ENCODE results near the gene CIZ1. TPM values are rescaled to one million over a fixed set of nuclear protein-coding genes. Genes with fewer than 3 reads are reported as not detected.

CIZ1 gene
- total RNA-seq, 1 donor from 2014 or later = 69.3 TPM

GRCh38 chr9:128168731-128169308 lies 22.6 kb downstream of the CIZ1 start:
- ATAC-seq (no peak), DNase-seq (ENCODE audit: missing footprints) (no peak)
- intact Hi-C loops (cut with DNase I) = no loop called here

DNA sequence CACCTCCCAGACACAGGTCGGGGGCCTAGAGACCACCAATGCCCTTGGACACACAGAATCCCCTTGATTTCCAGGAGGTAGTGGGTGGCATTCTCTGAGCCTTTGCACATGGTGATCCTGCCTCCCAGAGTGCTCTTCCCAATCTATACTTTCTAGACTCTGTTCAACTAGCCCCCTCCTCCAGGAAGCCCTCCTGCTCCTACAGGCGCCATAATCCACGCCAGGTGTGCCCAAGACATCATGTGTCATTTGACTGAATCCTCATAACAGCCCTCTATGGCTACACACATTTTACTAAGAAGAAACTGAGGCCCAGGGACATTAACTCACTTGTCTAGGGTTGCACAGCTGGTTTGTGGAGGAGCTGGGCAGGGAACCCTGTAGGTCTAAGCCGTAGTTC lies 24.2 kb downstream of the CIZ1 start:
- ATAC-seq (no peak), DNase-seq (ENCODE audit: missing footprints) (peak; percentile 25)
- intact Hi-C loops (cut with DNase I) = no loop called here

DNA sequence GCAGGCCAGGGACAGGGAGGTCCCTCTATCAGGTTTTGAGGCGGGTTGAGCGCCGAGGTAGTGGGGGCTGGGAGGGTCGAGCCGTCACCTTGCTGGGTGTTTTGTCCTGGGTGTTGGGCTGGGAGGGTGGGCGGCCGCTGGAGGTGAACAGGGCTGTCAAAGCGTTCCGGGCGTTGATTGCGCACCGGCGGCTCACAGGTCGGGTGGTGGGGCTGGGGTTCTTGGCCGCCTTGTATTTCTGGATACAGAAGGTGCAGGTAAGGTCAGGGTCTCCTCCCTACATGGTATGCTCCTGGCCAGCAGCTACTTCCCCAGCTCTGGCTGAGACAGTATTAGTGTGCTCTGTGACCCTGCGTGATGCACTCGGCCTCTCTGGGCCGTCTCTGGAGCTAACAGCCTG lies 25.2 kb downstream of the CIZ1 start:
- ATAC-seq (no peak), DNase-seq (ENCODE audit: missing footprints) (peak; percentile 22)
- intact Hi-C loops (cut with DNase I) = no loop called here

- DNase-seq (ENCODE audit: missing footprints) (peak; percentile 32), ATAC-seq (no peak)
- intact Hi-C loops (cut with DNase I) = no loop called here
These were observed 27.0 kb downstream of the CIZ1 start for GRCh38 chr9:128164307-128164885.

- no peak for ATAC-seq
- intact Hi-C loops (cut with DNase I) = no loop called here
- DNase-seq (ENCODE audit: missing footprints) = peak; percentile 56
These were observed 27.7 kb downstream of the CIZ1 start for GRCh38 chr9:128163523-128164306.

DNA sequence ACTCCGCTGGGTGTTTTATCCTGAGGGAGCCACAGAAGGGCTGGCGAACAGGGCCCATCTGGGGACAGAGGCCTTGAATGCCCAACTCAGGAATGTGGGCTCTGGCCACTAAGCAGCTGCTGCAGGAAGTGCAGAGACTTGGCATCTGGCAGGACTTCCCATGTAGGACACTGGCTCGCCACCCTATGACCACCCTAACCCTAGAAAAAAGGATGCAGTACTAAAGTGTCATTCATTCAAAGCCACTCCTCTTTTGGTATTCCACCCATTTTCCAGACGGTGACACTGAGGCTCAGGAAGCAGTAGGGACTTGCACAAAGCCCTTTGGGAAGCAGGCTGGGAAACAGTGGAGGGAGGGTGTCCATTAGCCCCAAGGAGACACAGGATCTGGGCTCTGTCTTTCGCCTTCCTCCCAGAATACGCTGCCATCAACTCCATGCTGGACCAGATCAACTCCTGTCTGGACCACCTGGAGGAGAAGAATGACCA lies 28.3 kb downstream of the CIZ1 start:
- DNase-seq (ENCODE audit: missing footprints) (no peak), ATAC-seq (no peak)
- intact Hi-C loops (cut with DNase I) = no loop called here

- peak; percentile 76 for DNase-seq (ENCODE audit: missing footprints)
- peak; percentile 15 for ATAC-seq
- intact Hi-C loops (cut with DNase I) = no loop called here
These were observed 29.0 kb downstream of the CIZ1 start for GRCh38 chr9:128162215-128163026.

- intact Hi-C loops (cut with DNase I) = loop anchor here (2.0 kb wide), 1 partner anchor 35 kb away; the partner anchor contains the start of gene PTGES2
These were observed 30.0 kb downstream of the CIZ1 start for GRCh38 chr9:128161215-128161902.

DNA sequence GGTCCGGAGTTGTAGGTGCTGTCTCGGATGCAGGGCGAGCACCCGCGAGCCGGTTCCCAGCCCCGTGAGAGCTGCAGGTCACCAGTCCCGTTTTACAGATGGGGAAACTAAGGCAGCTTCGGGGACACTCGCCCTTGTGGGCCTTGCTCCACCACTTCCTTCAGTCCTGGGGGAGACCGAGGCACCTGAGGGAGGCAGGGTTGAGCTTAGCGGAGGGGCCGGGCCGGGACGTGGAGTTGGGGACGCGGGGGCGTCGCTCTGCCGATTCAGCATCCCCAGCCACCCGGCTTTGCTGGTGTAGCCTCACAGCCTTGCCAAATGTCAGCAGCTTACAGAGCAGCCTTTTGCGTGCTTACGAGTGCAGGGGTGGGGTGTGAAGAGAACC lies 30.8 kb downstream of the CIZ1 start:
- intact Hi-C loops (cut with DNase I) = loop anchor here (2.0 kb wide), 1 partner anchor 34 kb away; the partner anchor contains the start of gene PTGES2
- DNase-seq (ENCODE audit: missing footprints) (no peak), ATAC-seq (peak; percentile 5)

More at GRCh38 chr9:128161215-128161902, 30.0 kb downstream of the CIZ1 start:
- ATAC-seq (no peak), DNase-seq (ENCODE audit: missing footprints) (peak; percentile 15)

DNA sequence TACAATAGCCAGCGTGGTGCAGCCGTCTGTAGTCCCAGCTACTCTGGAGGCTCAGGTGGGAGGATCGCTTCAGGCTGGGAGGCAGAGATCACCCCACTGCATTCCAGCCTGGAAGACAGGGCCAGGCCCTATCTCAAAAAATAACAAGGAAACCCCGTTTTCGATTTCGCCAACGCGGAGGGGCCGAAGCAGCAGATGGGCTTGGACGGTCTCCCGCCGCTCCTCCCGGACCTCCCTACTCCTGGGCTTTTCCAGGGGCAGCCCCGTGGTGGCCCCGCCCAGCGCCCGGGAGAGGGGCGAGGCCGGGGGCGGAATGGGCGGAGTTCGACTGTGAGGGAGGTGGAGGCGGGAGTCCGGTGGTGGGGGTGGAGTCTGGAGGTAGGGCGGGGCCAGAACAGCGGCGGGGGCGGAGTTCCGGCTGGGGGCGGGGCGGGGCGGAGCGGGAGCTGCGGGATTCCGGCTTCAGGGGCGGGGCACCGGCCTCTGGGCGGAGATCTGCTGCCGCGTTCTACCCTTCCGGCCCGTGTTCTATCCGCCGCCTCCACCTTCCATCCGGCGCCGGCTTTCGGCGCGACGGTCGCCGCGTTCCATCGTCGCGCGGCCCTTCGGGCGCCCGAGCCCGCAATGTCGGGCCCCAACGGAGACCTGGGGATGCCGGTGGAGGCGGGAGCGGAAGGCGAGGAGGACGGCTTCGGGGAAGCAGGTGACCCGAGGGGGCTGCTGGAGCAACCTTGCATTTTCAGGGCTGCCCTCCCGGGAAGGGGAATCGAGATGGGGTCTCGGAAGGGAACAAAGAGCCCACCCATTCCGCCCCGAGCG lies 31.4 kb downstream of the CIZ1 start, which contains the start of gene BBLN:
Gene BBLN (plus strand): TSS at position 482 of the 819 bp plus-strand sequence. CDS start 143 bp downstream, at position 625.
- ATAC-seq (peak; percentile 96), DNase-seq (ENCODE audit: missing footprints) (peak; percentile 97)
- intact Hi-C loops (cut with DNase I) = loop anchor here (2.0 kb wide), 1 partner anchor 33 kb away; the partner anchor contains the start of gene PTGES2

DNA sequence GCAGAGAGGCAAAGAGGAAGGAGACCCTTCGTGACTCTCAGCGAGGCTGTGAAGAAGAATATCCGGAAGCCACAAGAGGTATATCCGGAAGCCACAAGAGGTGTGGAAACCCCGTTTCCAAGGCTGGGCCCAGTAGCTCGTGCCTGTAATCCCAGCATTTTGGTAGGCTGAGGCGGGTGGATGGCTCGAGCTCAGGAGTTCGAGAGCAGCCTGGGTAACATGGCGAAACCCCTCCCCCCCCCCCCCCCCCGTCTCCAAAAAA lies 31.9 kb downstream of the CIZ1 start:
- peak; percentile 0 for ATAC-seq
- intact Hi-C loops (cut with DNase I) = no loop called here

GRCh38 chr9:128155736-128156500 lies 35.5 kb downstream of the CIZ1 start:
- ATAC-seq (no peak), DNase-seq (ENCODE audit: missing footprints) (peak; percentile 42)
- intact Hi-C loops (cut with DNase I) = no loop called here

More for the DNA sequence above, 31.9 kb downstream of the CIZ1 start:
- no peak for DNase-seq (ENCODE audit: missing footprints)

- ATAC-seq (no peak), DNase-seq (ENCODE audit: missing footprints) (peak; percentile 32)
- intact Hi-C loops (cut with DNase I) = no loop called here
These were observed 37.3 kb downstream of the CIZ1 start for GRCh38 chr9:128153947-128154695.

- DNase-seq (ENCODE audit: missing footprints) = peak; percentile 28
- no peak for ATAC-seq
- intact Hi-C loops (cut with DNase I) = no loop called here
These were observed 38.1 kb downstream of the CIZ1 start for GRCh38 chr9:128153060-128153946.
